PFSK-1 (cell line): ENCODE results near the gene IFITM2.

Experiments used
- FOXP2 ChIP-seq: optimal IDR thresholded peaks from 2 replicates; pipeline ENCODE3; 2011; ENCODE audit warnings: borderline replicate concordance, control low read depth, inconsistent platforms; ENCODE audit not compliant: insufficient read depth; ENCODE audit errors: extremely low read length, extremely low read depth
- POLR2AphosphoS5 ChIP-seq: IDR thresholded peaks from 2 replicates; pipeline ENCODE4 v1.6.1; 2012; ENCODE audit warnings: low read depth, mild to moderate bottlenecking, control low read depth, low read length, moderate library complexity
- SIN3A ChIP-seq: IDR thresholded peaks from 2 replicates; pipeline ENCODE4 v1.6.1; 2012; ENCODE audit warnings: mild to moderate bottlenecking, low read length, moderate library complexity, borderline replicate concordance; ENCODE audit not compliant: insufficient read depth
- TAF1 ChIP-seq: IDR thresholded peaks from 2 replicates; pipeline ENCODE4 v1.6.1; 2012; ENCODE audit warnings: low read length, control low read depth, borderline replicate concordance; ENCODE audit not compliant: insufficient read depth
- TF ChIP-seq, protein P1 (sequence below), 2 experiments: IDR thresholded peaks; 2 replicates each; pipeline versions ENCODE4 v1.6.1 to v1.8.0; 2011 to 2012; ENCODE audit warnings: low read depth in 2 of 2, low read length in 2 of 2, control low read depth in 1 of 2, inconsistent platforms in 1 of 2, mild to moderate bottlenecking in 1 of 2, moderate library complexity in 1 of 2; ENCODE audit not compliant: insufficient read depth in 1 of 2

Gene IFITM2

GRCh38 chr11:344836-345578, 37.4 kb downstream of the IFITM2 start:
- TF ChIP-seq, protein P1, sequence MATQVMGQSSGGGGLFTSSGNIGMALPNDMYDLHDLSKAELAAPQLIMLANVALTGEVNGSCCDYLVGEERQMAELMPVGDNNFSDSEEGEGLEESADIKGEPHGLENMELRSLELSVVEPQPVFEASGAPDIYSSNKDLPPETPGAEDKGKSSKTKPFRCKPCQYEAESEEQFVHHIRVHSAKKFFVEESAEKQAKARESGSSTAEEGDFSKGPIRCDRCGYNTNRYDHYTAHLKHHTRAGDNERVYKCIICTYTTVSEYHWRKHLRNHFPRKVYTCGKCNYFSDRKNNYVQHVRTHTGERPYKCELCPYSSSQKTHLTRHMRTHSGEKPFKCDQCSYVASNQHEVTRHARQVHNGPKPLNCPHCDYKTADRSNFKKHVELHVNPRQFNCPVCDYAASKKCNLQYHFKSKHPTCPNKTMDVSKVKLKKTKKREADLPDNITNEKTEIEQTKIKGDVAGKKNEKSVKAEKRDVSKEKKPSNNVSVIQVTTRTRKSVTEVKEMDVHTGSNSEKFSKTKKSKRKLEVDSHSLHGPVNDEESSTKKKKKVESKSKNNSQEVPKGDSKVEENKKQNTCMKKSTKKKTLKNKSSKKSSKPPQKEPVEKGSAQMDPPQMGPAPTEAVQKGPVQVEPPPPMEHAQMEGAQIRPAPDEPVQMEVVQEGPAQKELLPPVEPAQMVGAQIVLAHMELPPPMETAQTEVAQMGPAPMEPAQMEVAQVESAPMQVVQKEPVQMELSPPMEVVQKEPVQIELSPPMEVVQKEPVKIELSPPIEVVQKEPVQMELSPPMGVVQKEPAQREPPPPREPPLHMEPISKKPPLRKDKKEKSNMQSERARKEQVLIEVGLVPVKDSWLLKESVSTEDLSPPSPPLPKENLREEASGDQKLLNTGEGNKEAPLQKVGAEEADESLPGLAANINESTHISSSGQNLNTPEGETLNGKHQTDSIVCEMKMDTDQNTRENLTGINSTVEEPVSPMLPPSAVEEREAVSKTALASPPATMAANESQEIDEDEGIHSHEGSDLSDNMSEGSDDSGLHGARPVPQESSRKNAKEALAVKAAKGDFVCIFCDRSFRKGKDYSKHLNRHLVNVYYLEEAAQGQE (IDR thresholded peaks at IDR 0.05; ENCODE audit: insufficient read depth in 1 of 2, low read depth in 2 of 2, low read length in 2 of 2) = no peak
- TF ChIP-seq TAF1 (no peak), FOXP2 (no peak), SIN3A (no peak), POLR2AphosphoS5 (no peak)

- TF ChIP-seq FOXP2 = no peak
These were observed 38.9 kb downstream of the IFITM2 start for GRCh38 chr11:346529-346928.

DNA sequence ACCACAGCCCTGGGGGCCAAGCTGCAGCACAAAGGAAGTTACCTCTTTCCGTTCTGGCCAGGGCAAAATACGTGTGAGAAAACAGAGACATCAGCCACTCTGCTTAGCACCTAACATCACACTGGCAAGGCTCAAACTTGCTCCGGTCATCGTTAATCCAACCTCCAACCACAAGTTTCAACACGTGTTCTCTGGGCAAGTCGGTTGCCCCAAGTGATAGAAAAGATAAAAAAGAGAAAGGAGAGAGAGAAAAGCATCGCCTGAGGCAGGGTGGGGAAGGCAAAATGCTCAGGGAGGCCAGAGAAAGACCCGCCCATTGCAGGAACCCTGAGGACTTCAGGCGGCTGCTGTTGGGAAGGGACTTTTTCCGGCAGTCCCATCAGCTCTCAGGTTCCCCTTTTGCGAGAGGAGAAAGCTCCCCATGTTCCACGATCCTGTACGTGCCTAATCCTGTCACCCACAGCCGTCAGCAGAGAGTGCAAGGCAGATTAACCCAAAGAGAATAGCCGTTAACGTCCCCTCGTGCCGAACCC, 43.2 kb downstream of the IFITM2 start:
- TF ChIP-seq POLR2AphosphoS5 = no peak
- TF ChIP-seq FOXP2 = no peak

DNA sequence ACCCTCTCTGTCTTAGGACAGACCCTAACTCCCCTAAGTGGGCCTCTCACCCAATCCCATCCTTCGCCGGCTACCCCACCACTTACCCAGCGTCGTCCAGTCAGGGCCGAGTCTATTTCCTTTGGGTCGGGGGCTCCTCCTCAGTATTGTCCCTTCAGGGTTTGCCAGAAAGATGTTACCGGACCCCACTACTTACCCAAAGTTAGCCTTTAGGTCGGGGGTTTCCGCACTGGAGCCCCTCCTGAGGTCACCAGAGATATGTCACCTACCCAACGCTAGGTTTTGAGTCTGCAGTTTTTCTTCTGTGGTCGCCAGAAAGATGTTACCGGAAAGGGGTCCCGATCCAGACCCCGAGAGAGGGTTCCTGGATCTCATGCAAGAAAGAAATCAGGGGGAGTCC, 43.8 kb downstream of the IFITM2 start:
- TF ChIP-seq SIN3A = no peak
- no peak for TF ChIP-seq FOXP2
- no peak for TF ChIP-seq TAF1
- no peak for TF ChIP-seq POLR2AphosphoS5
- TF ChIP-seq, protein P1 (IDR thresholded peaks at IDR 0.05; ENCODE audit: insufficient read depth in 1 of 2, low read depth in 2 of 2, low read length in 2 of 2) = no peak

DNA sequence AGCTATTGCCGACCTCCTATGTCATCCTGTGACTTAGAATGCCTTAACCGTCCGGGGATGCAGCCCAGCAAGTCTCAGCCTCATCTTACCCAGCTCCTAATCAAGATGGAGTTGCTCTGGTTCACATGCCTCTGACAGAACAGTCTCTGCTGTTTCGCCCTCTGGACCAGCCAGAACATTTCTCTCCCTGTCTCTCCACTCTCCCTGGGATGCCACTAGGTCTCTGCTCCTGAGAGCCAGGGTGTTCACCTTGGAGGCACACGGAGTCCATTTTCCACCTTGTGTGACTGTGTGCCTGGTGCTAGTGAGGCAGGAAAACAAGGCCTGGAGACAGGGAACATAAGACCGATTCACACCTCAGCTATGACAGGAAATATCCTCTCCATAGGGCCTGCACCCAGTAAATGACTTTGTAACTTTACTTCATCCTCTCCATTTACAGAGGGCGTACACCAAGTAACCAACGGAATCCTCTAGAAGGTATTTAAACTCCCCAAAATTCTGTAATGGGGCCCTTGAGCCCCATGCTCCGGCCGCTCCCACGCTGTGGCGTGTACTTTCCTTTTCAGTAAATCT, 44.9 kb downstream of the IFITM2 start:
- TF ChIP-seq SIN3A (no peak), POLR2AphosphoS5 (no peak), FOXP2 (no peak), TAF1 (no peak)
- TF ChIP-seq, protein P1 (IDR thresholded peaks at IDR 0.05; ENCODE audit: insufficient read depth in 1 of 2, low read depth in 2 of 2, low read length in 2 of 2) = no peak

DNA sequence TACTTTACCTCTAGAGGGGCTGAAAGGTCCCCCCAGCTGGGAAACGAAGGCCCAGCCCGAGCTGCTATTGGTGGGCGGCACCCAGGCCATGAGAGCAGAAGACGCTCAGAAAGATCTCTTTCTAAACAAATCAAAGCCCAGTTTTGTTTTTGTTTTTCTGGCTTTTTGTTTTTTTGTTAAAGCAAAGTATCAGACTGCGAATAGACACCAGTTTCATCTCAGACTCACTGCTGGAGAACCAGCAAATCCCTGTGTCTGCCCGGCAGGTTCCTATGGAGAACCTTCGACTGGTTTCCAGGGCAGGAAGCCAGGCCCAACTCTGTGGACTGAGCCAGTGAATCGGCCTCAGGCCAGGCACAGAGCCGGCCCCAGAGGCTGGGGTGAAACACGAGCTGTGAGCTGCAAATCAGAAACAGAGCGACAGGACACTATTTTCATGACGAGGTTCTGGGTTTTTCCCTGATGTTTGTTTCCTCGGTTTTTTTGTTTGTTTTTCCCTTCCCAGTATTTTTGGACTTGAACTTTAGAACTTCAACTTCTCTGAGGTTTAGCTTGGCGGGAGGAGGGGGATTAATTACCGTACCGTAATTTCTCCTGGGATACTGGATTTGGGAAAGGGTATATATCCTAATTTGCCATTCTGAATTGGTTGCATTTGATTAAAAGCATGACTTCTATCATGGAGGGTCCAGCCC, 45.7 kb downstream of the IFITM2 start:
- TF ChIP-seq TAF1 (no peak), SIN3A (no peak), POLR2AphosphoS5 (no peak), FOXP2 (no peak)
- TF ChIP-seq, protein P1 (IDR thresholded peaks at IDR 0.05; ENCODE audit: insufficient read depth in 1 of 2, low read depth in 2 of 2, low read length in 2 of 2) = no peak
